Astrocyte (in vitro differentiated cells and primary cell): ENCODE measurements around the gene ZFP36L2. TPM values are rescaled to one million over a fixed set of nuclear protein-coding genes. Genes with fewer than 3 reads are reported as not detected.

Experiments
- DNase-seq: peaks from one replicate; pipeline ENCODE4 v3.0.0-alpha.2; 2010; ENCODE audit warnings: low read depth
- FAIRE-seq: peaks from 2 replicates; lab custom pipeline; 2011; peaks lifted over from hg19 to GRCh38; lab: Jason Lieb, UNC
- H2AFZ ChIP-seq: 2 replicates; pipeline ENCODE4 v1.6.0; 2012; ENCODE audit warnings: low read depth, low read length, inconsistent platforms
- H3K27ac ChIP-seq: 2 replicates; pipeline ENCODE4 v1.5.1; 2011; ENCODE audit warnings: low read depth, low read length, inconsistent platforms
- H3K27me3 ChIP-seq: 2 replicates; pipeline ENCODE4 v1.6.0; 2011; ENCODE audit warnings: low read length, inconsistent platforms; ENCODE audit not compliant: insufficient read depth
- H3K36me3 ChIP-seq: 2 replicates; pipeline ENCODE4 v1.5.1; 2011; ENCODE audit warnings: low read length, inconsistent platforms; ENCODE audit not compliant: insufficient read depth
- H3K4me1 ChIP-seq: 2 replicates; pipeline ENCODE4 v1.5.1; 2011; ENCODE audit warnings: low read length, inconsistent platforms; ENCODE audit not compliant: insufficient read depth
- H3K4me2 ChIP-seq: 2 replicates; pipeline ENCODE4 v1.6.0; 2012; ENCODE audit warnings: low read length, inconsistent platforms
- H3K4me3 ChIP-seq: 2 replicates; pipeline ENCODE4 v1.5.1; 2011; ENCODE audit warnings: low read depth, mild to moderate bottlenecking, low read length, inconsistent platforms; ENCODE audit not compliant: insufficient read depth
- H3K79me2 ChIP-seq: 2 replicates; pipeline ENCODE4 v1.6.0; 2012; ENCODE audit warnings: mild to moderate bottlenecking, low read length, inconsistent platforms; ENCODE audit not compliant: insufficient read depth
- H3K9ac ChIP-seq: 2 replicates; pipeline ENCODE4 v1.6.0; 2012; ENCODE audit warnings: mild to moderate bottlenecking, low read length, inconsistent platforms
- H3K9me3 ChIP-seq: 2 replicates; pipeline ENCODE4 v1.5.1; 2012; ENCODE audit warnings: low read depth, mild to moderate bottlenecking, low read length, inconsistent platforms; ENCODE audit not compliant: insufficient read depth
- H4K20me1 ChIP-seq: 2 replicates; pipeline ENCODE4 v1.6.0; 2012; ENCODE audit warnings: low read length, inconsistent platforms; ENCODE audit not compliant: insufficient read depth
- H3K27ac Mint-ChIP-seq: one replicate; pipeline ENCODE4 v1.8.0; 2021; ENCODE audit warnings: mild to moderate bottlenecking, mixed read lengths; ENCODE audit not compliant: unreplicated experiment
- H3K27me3 Mint-ChIP-seq: one replicate; pipeline ENCODE4 v1.8.0; 2021; ENCODE audit warnings: low read depth, mixed read lengths; ENCODE audit not compliant: unreplicated experiment
- H3K36me3 Mint-ChIP-seq: one replicate; pipeline ENCODE4 v1.8.0; 2021; ENCODE audit warnings: low read depth, mixed read lengths; ENCODE audit not compliant: unreplicated experiment
- H3K4me1 Mint-ChIP-seq: one replicate; pipeline ENCODE4 v1.8.0; 2021; ENCODE audit warnings: low read depth, mixed read lengths; ENCODE audit not compliant: unreplicated experiment
- H3K4me3 Mint-ChIP-seq: one replicate; pipeline ENCODE4 v1.8.0; 2021; ENCODE audit warnings: mild to moderate bottlenecking, moderate library complexity, mixed read lengths; ENCODE audit not compliant: unreplicated experiment
- H3K9me3 Mint-ChIP-seq: one replicate; pipeline ENCODE4 v1.8.0; 2021; ENCODE audit warnings: mild to moderate bottlenecking, mixed read lengths; ENCODE audit not compliant: unreplicated experiment
- EZH2 ChIP-seq: IDR thresholded peaks from 2 replicates; pipeline ENCODE4 v1.6.1; 2012; ENCODE audit warnings: mild to moderate bottlenecking, low read length, inconsistent platforms; ENCODE audit not compliant: insufficient read depth
- total RNA-seq: library from RNA; stranded (reverse); gene quantifications from 2 replicates; pipeline ENCODE4 v1.2.1, GENCODE V29; 2021
- TF ChIP-seq, protein P1 (sequence below): IDR thresholded peaks from 2 replicates; pipeline ENCODE4 v1.5.1; 2011; ENCODE audit warnings: low read depth, mild to moderate bottlenecking, inconsistent platforms, low read length, moderate library complexity; ENCODE audit not compliant: insufficient read depth

The ZFP36L2 gene
- total RNA-seq, 1 donor from 2014 or later: 49.5 TPM

GRCh38 chr2:43178055-43178598, 48.3 kb downstream of the ZFP36L2 start:
- Histone ChIP-seq H3K4me1 (peaks cover 12% of the 10 kb centered on the region), H3K27me3 (no peaks in the 10 kb centered on the region), H3K36me3 (no peaks in the 10 kb centered on the region), H4K20me1 (no peaks in the 10 kb centered on the region), H3K27ac (peak overlapping the region; percentile 32), H3K4me2 (no peak overlapping the region), H3K4me3 (no peak overlapping the region), H3K9me3 (peaks cover 18% of the 10 kb centered on the region), H3K79me2 (no peaks in the 10 kb centered on the region), H3K9ac (no peak overlapping the region), H2AFZ (peak overlapping the region; percentile 65)
- FAIRE-seq (no peak), DNase-seq (no peak)
- no peaks in the 10 kb centered on the region for H3K9me3 Mint-ChIP-seq
- peaks cover 16% of the 10 kb centered on the region for H3K4me1 Mint-ChIP-seq
- H3K27ac Mint-ChIP-seq: peak overlapping the region; percentile 69
- TF ChIP-seq, protein P1, sequence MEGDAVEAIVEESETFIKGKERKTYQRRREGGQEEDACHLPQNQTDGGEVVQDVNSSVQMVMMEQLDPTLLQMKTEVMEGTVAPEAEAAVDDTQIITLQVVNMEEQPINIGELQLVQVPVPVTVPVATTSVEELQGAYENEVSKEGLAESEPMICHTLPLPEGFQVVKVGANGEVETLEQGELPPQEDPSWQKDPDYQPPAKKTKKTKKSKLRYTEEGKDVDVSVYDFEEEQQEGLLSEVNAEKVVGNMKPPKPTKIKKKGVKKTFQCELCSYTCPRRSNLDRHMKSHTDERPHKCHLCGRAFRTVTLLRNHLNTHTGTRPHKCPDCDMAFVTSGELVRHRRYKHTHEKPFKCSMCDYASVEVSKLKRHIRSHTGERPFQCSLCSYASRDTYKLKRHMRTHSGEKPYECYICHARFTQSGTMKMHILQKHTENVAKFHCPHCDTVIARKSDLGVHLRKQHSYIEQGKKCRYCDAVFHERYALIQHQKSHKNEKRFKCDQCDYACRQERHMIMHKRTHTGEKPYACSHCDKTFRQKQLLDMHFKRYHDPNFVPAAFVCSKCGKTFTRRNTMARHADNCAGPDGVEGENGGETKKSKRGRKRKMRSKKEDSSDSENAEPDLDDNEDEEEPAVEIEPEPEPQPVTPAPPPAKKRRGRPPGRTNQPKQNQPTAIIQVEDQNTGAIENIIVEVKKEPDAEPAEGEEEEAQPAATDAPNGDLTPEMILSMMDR: no peak
- TF ChIP-seq EZH2: no peak
- no peaks in the 10 kb centered on the region for H3K36me3 Mint-ChIP-seq
- H3K4me3 Mint-ChIP-seq: no peak overlapping the region
- H3K27me3 Mint-ChIP-seq: no peaks in the 10 kb centered on the region

- no peaks in the 10 kb centered on the region for H3K79me2 ChIP-seq
- TF ChIP-seq, protein P1: no peak
- TF ChIP-seq EZH2: no peak
- Mint-ChIP-seq H3K27ac (no peak overlapping the region), H3K4me3 (no peak overlapping the region), H3K4me1 (peaks cover 20% of the 10 kb centered on the region), H3K9me3 (no peaks in the 10 kb centered on the region), H3K27me3 (no peaks in the 10 kb centered on the region), H3K36me3 (no peaks in the 10 kb centered on the region)
- peaks cover 12% of the 10 kb centered on the region for H3K4me1 ChIP-seq
- FAIRE-seq (no peak), DNase-seq (no peak)
- H2AFZ ChIP-seq: no peak overlapping the region
- H3K27me3 ChIP-seq: no peaks in the 10 kb centered on the region
- H3K27ac ChIP-seq: no peak overlapping the region
- no peak overlapping the region for H3K4me3 ChIP-seq
- H3K9me3 ChIP-seq: peaks cover 18% of the 10 kb centered on the region
- H3K36me3 ChIP-seq: no peaks in the 10 kb centered on the region
- H4K20me1 ChIP-seq: no peaks in the 10 kb centered on the region
- no peak overlapping the region for H3K4me2 ChIP-seq
- no peak overlapping the region for H3K9ac ChIP-seq
Observed at GRCh38 chr2:43176449-43176848, 50.0 kb downstream of the ZFP36L2 start.

DNA sequence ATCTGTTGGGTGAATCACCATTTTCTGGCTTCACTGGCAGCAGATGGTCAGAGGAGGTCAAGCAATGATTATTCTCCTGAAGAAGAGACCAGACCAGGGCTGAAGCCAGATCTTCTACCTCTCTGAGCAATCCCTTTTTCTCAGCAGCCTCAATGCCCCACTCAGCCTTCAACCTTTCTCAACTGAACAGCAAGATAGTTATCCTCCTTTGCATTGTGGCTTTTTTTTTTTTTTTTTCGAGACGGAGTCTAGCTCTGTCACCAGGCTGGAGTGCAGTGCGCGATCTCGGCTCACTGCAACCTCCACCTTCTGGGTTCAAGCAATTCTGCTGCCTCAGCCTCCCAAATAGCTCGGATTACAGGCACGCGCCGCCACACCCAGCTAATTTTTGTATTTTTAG, 50.5 kb downstream of the ZFP36L2 start:
- Histone ChIP-seq H3K27ac (no peak overlapping the region), H4K20me1 (no peaks in the 10 kb centered on the region), H3K9me3 (peaks cover 18% of the 10 kb centered on the region), H3K79me2 (no peaks in the 10 kb centered on the region), H3K4me3 (no peak overlapping the region), H3K4me1 (peaks cover 12% of the 10 kb centered on the region), H3K36me3 (no peaks in the 10 kb centered on the region), H3K4me2 (no peak overlapping the region), H2AFZ (no peak overlapping the region), H3K27me3 (no peaks in the 10 kb centered on the region), H3K9ac (no peak overlapping the region)
- no peaks in the 10 kb centered on the region for H3K9me3 Mint-ChIP-seq
- TF ChIP-seq, protein P1: no peak
- no peak for TF ChIP-seq EZH2
- FAIRE-seq: no peak
- no peaks in the 10 kb centered on the region for H3K36me3 Mint-ChIP-seq
- H3K27ac Mint-ChIP-seq: no peak overlapping the region
- DNase-seq: no peak
- no peak overlapping the region for H3K4me3 Mint-ChIP-seq
- peaks cover 20% of the 10 kb centered on the region for H3K4me1 Mint-ChIP-seq
- no peaks in the 10 kb centered on the region for H3K27me3 Mint-ChIP-seq
